ENCODE data around the gene TBC1D2B. TPM values are rescaled to one million over a fixed set of nuclear protein-coding genes. Genes with fewer than 3 reads are reported as not detected.

TBC1D2B gene
- total RNA-seq, 1 donor from 2014 or later = 58.1 TPM

- no peak for DNase-seq (ENCODE audit: low spot score)
- Mint-ChIP-seq H3K36me3 (ENCODE audit: low read depth) (no peaks in the 10 kb centered on the region), H3K9me3 (ENCODE audit: low read depth) (no peaks in the 10 kb centered on the region), H3K4me3 (ENCODE audit: unreplicated experiment) (peak overlapping the region; percentile 92), H3K27ac (ENCODE audit: unreplicated experiment) (peak overlapping the region; percentile 99), H3K4me1 (ENCODE audit: low read depth) (peaks cover 55% of the 10 kb centered on the region), H3K27me3 (ENCODE audit: low read depth) (no peaks in the 10 kb centered on the region)
- TF ChIP-seq CTCF (IDR thresholded peaks at IDR 0.05) = peak; percentile 46
Measured at GRCh38 chr15:78076231-78077052, 1.1 kb downstream of the TBC1D2B start.

- Mint-ChIP-seq H3K27ac (ENCODE audit: unreplicated experiment) (peak overlapping the region; percentile 99), H3K4me1 (ENCODE audit: low read depth) (peaks cover 59% of the 10 kb centered on the region)
- no peak for DNase-seq (ENCODE audit: low spot score)
Measured at GRCh38 chr15:78075490-78076230, 1.9 kb downstream of the TBC1D2B start.

GRCh38 chr15:78073046-78073787 is 4.3 kb downstream of the TBC1D2B start:
- Mint-ChIP-seq H3K4me3 (ENCODE audit: unreplicated experiment) (peak overlapping the region; percentile 44), H3K27ac (ENCODE audit: unreplicated experiment) (peak overlapping the region; percentile 89), H3K4me1 (ENCODE audit: low read depth) (peaks cover 59% of the 10 kb centered on the region), H3K36me3 (ENCODE audit: low read depth) (no peaks in the 10 kb centered on the region), H3K9me3 (ENCODE audit: low read depth) (no peaks in the 10 kb centered on the region), H3K27me3 (ENCODE audit: low read depth) (no peaks in the 10 kb centered on the region)
- TF ChIP-seq CTCF (IDR thresholded peaks at IDR 0.05) = no peak
- DNase-seq (ENCODE audit: low spot score) = no peak

More at GRCh38 chr15:78075490-78076230, 1.9 kb downstream of the TBC1D2B start:
- H3K9me3 Mint-ChIP-seq (ENCODE audit: low read depth) = no peaks in the 10 kb centered on the region
- no peak for TF ChIP-seq CTCF (IDR thresholded peaks at IDR 0.05)
- no peaks in the 10 kb centered on the region for H3K27me3 Mint-ChIP-seq (ENCODE audit: low read depth)
- H3K36me3 Mint-ChIP-seq (ENCODE audit: low read depth) = no peaks in the 10 kb centered on the region
- peak overlapping the region; percentile 92 for H3K4me3 Mint-ChIP-seq (ENCODE audit: unreplicated experiment)

- H3K27ac Mint-ChIP-seq (ENCODE audit: unreplicated experiment) = peak overlapping the region; percentile 89
- no peak for DNase-seq (ENCODE audit: low spot score)
Measured at GRCh38 chr15:78072080-78072892, 5.2 kb downstream of the TBC1D2B start.

More at GRCh38 chr15:78072080-78072892, 5.2 kb downstream of the TBC1D2B start:
- no peak for TF ChIP-seq CTCF (IDR thresholded peaks at IDR 0.05)
- Mint-ChIP-seq H3K9me3 (ENCODE audit: low read depth) (no peaks in the 10 kb centered on the region), H3K4me3 (ENCODE audit: unreplicated experiment) (peak overlapping the region; percentile 44), H3K27me3 (ENCODE audit: low read depth) (no peaks in the 10 kb centered on the region), H3K4me1 (ENCODE audit: low read depth) (peaks cover 55% of the 10 kb centered on the region), H3K36me3 (ENCODE audit: low read depth) (no peaks in the 10 kb centered on the region)
